HPDE6-E6E7 (cell line): ENCODE measurements around the gene DQX1.

ENCODE experiments used
- DNase-seq: peaks from one replicate; pipeline ENCODE4 v3.0.0; 2011; ENCODE audit warnings: missing footprints; ENCODE audit errors: extremely low spot score

DQX1 gene

DNA sequence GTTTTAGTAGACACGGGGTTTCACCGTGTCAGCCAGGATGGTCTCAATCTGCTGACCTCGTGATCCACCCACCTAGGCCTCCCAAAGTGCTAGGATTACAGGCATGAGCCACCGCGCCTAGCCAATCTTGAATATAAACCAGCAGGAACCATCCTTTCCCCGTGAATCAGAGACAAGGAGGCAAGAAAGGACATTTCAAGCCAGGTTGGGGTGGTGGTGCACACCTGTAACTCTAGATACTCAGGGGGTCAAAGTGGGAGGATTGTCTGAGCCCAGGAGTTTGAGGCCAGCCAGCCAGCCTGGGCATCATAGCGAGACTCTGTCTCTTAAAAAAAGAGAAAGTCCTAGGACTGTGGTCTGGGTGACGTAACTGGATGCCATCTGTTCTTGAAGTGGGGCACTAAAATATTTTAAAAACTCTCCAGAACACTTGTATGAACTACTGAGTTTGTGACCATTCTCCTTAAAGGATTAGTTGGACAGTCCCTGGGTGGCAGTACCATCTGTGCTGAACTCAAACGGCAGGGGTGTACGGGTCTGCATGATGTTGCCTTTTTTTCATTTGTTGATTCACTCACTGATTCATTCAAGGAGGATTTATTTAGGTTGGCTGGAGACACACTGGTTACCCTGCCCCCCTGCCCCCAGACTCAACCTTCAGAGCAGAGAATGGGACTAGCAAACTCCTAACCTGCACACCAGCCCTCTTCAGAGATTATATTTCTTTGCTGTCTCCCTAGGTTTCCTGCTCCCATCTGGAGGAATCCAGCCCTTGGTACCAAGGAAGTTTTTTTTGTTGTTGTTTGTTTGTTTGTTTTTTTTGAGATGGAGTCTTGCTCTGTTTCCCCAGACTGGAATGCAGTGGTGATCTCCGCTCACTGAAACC is 14.7 kb downstream of the DQX1 start:
- no peak for DNase-seq

DNA sequence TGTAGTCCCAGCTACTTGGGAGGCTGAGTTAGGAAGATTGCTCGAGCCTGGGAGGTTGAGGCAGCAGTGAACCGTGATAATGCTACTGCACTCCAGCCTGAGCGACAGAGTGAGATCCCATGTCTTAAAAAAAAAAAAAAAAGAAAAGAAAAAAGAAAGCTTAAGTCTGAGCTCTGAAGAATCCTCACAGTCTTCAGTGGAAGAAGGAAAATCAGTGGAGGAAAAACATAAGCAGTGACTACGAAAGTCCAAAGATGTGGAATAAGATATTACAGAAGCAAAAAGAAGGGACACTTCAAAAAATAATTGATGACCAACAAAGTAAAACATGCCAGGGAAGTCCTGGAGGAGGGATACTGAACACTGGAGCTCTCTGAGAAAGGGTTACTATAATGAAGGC is 15.8 kb downstream of the DQX1 start:
- DNase-seq = no peak

DNA sequence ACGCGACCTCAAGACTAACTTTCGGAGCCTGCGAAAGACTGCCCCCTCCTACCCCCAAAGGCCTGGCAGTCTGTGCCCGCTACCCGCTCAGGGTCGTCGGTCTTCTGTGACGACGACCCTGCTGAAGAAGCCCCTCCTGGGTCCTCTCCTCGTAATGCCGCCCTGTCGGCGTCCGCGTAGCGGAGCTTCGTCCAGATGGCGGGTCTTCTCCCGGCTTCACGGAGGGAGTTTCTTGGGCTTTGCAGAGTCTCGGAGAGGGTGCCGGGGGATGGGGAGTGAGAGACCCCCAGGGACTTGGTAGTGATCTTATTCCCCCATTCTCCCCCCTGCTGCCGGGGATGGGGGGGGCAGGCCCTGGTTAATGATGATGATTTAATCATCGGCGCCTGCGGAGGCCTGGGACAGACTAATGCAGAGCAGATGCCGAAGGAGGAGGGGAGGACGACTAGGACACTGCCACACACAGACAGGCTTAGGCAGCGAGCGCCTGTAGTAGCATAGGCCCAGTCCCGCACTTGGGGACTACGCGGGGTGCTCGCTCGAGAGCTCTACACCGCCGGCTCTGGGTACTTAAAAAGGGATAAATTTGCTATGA is 18.0 kb downstream of the DQX1 start:
- DNase-seq = no peak

DNA sequence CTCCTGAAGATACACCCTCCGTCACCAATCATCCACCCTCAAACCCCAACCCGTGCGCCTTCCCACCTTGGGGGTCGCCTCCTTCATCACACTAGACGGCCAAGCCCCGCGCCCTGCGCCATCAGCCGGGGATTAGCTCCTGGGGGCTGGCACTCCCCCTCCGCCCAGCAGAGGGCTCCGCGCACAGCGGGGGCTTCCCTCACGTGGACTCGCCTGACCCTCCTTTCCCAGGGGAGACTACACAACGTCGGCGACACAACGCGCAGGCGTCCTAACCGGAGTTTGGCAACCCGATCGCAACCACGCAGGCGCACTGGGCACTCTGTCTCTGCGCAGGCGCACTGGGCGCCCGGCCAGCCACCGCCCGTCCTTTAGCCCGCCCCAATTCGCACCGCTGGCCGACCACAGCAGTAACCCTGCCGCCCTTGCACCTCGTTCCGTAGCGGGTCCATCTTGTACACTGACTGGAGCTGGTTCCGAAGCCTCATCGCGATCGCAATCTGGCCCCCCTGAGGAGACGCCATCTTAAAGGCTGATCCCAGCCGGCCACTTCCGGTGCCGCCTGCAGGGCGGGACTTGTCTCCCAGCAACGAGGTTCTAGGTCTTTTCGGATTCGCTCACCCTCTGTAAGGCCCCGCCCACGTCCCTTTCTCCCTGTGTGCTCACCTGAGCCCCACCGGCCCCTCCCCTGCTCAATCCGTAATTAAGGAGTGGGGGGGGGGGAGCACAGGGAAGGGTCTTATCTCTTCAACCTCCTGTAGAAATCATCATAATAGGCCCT is 18.7 kb downstream of the DQX1 start, which contains the start of gene PCGF1:
TSS of gene PCGF1 (minus strand) at position 551 of the 781 bp plus-strand sequence. CDS start at position 524, 27 bp downstream.
- peak; percentile 93 for DNase-seq

DNA sequence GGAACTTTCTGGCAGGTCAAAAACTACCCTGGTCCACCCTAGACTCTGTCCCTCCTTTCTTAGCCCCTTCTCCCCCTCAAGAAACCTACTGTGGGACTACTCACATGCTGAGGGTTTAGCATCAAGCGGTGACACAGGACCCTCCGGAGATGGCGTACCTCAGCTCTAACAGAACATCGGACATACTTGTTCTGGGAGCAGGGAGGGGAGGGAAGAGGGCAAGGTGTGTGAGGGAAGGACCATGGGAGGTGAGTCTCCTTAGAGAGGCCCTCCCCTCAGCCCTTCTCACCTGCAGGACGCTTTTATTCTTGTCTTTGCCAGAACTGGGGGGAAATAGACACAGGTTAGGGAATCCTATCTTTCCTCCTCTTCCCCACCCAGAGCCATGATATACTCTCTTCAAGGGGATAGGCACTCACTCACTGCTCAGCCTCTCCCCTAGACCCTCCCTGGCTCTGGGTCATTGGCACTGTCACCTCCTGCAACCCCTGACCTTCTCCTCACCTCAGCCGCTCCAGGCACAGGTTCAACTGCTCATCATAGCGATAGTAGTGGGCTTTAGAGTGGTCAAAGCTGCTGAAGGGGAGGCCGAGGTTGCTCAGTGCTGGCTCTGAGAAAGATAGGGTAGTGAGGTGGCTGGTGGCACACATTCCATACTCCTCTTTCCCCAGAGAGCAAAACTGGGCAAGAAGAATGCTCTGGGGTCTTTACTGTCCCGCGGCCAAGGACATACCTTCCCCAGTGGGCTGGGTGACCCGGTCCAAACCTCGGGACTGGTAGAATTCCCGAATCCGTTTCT is 20.4 kb downstream of the DQX1 start:
- no peak for DNase-seq

DNA sequence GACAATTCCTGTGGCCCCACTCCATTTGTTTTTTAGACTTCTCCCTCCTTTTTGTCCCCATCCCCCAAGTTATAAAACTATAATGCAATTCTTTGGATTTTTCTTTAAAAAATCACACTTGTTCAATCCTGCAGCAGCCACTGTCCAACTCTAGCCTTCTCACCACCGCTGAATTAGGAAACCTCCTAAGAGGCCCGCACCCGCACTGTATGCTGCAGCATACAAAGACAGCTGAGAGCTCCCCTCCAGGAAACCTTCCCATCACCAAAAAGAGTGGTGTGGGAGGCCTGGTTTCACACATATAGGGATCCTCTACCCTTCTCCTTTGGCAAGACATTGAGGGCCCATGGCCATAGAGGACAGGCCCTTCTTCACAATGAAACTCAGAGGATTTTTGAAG is 21.4 kb downstream of the DQX1 start:
- no peak for DNase-seq

DNA sequence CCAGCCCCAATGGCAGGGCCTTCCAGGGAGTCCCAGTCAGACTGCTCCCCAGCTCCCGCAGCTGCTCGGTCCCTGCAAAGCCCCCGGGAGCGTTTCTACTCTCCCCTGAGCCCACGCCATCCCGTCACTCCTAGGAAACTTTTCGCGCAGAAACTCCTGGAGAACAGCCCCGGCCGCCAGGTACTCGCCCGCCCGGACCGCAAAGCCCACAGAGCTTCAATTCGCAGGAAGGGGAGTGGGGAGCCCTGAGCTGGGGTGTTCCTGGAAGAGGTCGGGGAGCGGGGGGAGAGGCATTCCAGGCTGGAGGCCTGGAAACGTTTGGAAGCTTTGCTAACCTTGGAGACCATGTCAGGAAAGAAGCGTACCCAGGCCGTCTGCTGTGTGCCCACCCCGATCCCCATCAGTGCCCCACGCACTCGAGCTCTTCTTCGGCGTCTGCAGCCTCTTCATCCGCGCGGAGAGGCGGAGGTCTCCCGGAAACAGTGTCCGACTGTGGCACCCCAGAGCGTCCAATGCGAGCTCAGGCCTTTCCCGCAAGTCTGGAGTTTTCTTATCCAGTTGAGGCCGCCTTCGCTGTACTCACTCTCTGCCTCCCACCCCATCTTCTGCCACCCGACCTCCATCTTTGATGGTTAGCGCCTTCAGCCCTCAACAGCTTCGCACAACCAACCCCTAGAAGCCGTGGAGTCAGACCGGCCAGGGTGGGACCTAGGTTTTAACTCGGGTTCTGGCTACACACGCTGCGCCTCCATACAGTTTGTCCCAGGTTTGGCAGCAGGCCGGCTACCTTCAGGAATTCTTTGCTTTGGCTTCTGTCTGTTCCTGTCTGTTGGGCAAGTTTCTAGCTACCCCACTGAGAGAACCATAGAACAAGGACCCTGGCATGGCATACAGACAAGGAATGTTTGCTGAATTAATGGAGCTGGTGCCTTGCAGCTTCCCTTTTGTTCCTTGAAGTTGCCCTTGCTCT is 22.2 kb downstream of the DQX1 start:
- no peak for DNase-seq

DNA sequence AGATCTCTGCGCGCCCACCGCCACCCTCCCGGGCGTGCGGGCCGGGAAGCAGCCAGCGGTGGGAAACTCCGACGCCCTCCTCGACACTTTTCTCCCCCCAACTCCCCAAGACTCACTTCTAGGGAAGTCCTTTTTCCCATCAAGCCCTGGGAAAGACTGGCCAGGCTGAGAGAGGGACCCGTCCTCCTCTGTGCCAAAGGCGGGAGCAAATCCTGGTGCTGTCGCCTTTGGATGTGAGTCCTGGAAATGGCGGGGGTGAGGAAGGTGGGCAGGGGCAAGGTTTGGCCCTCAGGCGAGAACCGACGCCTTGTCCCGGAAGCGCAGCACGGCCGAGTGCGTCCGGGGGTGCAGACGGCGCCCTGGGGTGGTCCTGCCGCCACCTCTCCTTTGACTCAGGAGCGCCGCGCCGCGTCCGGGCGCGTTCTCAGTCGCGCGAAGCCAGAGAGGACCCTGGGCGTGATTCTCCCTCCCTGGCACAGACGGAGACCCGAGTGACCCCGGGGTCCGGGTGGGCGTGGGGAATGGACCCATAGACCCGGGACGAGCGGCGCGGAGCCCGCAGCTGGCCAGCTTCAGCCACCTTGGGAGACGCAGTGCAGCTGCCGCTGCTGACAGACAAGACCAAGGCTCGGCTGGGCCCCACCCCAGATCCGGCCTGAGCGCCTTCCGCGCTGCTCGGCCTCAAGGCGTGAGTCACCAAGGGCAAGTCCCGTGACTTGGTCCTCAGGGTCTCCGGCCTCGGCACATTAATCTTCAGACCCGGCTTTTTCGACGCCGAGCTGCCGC is 23.1 kb downstream of the DQX1 start:
- DNase-seq = no peak

DNA sequence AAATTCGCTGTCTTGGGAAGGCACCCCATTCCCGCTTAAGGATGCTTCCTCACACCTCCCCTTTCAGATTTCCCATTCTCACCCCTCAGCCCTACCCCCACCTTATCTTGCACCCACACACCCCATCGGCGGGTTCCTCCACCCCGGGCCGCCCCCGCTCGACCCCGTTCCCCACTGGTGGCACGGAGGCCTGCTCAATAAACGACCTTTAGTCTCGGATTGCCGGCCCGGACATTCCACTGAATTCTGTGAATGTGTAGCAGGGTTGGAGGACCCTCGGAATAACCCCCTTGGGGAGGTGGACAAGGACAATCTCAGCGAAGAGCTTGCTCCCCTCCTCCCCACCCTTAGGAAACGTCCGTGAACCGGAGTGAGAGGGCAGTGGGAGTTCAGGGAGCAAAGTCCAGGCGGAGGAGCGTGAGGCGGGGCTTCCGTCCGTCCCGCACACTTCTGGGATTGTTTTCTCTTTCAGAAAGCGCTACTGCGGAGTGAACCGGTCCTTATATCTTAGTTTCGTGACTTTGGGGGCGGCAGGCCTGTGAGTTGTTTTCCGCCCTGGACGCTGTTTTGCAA is 23.8 kb downstream of the DQX1 start:
- no peak for DNase-seq

DNA sequence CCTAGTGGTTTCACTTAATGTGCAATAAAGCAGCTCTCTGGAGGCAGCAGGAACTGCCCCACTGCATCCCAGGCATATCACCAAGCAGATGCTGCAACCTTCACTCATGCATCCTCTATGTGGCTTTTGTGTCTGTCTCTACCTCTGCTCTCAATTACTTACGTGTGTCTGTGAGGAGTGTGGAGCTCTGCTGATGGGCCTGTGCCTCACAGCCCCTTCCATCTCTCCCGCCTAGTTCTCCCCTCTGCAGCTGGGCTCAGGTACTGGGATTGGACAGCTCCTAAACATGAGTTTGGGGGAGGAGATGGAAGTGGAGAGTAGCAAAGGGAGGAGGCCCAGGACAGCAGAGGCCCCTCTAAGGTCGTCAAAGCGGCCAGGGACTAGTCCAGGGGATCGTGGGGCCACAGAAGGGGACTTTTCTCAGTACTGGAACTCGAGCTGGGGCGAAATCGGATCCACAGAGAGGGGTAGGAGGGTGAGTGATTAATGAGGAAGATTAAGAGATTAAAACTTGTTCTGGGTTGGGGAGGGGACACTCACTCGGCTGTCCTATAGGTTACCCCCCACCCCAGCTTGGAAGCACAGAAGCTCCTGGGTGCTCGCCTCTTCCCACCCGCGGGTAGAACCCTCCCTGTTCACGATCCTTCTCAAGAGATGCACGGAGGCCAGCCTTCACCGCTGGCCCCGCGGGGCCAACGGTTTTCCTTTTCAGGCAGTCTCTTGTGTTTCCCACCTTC is 24.5 kb downstream of the DQX1 start:
- DNase-seq = no peak

DNA sequence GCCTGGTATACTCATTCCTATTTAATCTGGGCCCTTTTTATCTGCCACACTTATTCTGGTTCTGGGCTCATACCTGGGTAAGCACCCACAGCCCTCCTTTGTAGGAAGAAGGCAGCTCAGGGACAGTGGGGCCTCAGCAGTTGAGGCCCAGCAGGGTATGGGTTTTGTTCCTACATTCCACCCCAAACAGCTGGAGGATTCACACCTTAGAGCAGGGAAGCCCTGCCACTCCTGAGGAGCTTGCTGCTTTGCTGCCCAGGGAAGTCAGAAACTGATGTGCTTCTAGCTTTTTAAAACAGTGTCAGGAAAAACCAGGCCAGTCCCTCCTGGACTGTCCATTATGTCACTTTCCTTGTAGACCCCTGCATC is 25.5 kb downstream of the DQX1 start:
- no peak for DNase-seq

DNA sequence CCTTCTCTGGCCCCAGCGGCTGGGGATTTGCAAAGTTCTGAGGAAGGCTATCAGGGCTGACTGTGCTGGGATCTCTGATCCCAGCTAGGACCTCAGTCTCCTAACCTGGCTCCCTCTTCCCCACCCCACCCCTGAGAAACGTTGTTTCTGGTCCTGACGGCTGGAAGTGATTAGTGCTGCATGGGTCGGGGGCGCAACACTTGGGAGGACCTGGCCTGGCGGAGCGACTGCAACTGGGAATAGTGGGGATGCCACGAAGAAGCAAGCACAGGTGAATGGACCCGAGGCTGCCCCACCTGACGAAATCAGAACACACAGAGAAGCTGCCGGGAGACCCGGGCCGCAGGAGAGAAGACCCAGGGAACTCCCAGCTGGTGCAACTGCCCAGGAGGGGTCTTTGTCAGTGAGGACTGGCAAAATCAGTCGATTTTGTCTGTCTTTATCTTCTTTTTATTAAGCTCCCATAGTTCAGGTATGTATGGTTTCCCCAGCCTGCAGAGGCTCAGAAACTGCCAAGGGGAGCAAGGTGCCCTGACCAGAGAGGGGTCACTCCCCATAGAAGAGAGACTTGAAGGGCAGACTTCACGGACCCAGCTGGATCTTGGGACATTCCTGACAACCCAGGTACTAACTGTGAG is 26.0 kb downstream of the DQX1 start:
- no peak for DNase-seq

DNA sequence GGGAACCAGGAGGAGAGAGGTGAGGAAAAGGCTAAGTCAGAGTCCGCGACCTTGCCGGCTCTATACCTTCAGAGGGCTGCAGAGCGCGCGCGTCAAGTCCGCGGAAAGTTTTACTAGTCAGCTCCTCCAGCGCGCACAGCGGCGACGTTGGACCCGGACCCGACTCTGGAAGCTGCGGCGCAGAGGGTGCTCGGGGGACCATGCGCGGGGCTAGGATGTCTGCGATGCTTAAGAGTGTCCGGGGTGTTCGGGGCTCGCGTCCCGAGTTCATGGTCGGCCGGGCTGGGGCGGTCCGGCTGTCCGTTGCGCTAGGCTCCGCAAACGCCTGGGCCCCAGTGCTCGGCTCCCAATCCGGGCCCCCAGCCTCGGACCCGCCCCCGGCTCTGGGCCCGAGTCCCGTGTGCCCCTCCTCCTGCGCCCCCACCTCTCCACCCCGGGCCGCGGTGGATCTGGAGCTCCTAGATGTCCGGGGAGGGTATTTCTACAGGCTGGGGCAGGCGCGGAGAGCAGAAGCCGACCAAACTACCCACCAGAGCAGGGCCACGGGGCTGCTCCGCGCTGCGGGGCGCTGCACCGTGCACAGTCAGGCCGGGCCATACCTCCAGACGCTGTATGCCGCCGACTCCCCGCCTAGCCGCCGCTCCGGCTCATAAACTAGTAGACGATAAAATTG is 26.6 kb downstream of the DQX1 start, which contains the start of gene LBX2:
TSS of gene LBX2 (minus strand) at position 337 of the 673 bp plus-strand sequence. CDS start at position 271, 66 bp downstream.
- no peak for DNase-seq

DNA sequence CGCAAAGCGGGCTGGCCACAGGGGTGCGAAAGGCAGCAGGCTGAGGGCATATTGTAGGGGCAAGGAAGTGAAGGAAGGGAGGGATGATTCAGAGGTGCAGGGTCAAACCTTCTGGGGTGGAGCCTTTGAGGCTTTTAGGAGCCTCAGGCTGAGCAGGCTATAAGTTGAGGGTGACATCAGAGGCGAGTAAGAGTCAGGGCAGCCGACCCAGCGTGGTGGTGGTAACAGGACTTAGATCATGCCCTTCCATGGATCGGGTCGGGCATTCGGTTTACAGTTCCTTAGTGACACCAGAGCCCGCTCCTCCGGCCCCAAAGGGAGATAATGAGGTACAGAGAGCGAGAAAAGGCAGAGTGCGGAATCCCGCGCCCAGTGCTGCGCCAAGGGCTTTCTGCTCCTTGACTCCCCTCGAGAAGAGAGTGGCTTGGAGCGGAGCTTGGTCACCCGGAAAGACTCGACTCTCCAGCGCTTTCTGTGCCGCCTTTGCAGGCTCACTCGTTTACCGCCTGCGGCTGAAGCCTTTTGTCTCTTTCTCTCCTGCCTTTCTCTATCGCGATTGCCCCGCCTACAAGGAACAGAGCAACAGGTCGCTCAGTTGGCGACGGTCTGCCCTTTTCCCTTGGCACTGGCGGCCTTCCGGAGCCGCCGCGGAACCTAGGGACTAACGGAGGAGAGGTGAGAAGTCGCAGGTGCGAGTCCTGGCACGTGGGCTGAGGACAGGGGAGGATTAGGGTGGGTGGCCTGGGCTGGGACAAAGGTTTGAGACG is 27.3 kb downstream of the DQX1 start:
- no peak for DNase-seq

DNA sequence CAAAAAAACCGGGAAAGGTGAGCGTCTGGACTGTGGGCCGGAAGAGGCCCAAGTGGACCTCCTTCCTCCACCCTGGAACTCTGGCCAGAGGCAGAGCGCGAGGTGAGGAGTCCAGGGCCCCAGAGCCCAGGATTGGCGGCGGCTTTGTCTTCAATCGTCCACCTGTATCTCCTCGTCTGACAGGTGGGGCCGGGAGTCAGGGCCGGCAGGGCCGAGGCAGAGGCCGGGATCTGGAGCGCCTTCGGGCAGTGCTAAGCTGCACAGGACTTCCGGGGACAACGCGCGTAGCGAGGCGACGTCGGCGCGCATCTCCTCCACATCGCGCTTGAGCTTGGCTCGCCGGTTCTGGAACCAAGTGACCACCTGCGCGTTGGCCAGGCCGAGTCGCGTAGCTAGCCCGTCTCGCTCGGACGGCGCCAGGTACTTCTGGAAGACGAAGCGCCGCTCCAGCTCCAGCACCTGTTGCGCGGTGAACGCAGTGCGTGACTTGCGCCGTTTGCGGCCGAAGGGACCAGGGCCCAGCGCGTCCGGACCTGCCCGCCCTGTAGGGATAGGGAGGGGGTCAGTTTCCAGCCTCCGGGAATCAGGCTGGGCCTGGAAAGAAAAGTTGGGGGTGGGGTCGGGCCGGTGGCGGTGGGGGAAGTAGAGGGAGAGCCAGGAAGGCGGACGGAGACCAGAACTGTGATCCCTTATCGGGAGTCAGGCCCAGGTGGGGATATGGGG is 28.1 kb downstream of the DQX1 start:
- DNase-seq = no peak
